ENCODE results near the gene HELQ. TPM values are rescaled to one million over a fixed set of nuclear protein-coding genes. Genes with fewer than 3 reads are reported as not detected.

Gene HELQ
- total and polyA plus RNA-seq, 10 of the 15 experiments (the other 5 are each of a cell fraction or from before 2014, with no cell fraction given): 4.5 to 13.3 (median 10.6) TPM

- TF ChIP-seq, protein P1, sequence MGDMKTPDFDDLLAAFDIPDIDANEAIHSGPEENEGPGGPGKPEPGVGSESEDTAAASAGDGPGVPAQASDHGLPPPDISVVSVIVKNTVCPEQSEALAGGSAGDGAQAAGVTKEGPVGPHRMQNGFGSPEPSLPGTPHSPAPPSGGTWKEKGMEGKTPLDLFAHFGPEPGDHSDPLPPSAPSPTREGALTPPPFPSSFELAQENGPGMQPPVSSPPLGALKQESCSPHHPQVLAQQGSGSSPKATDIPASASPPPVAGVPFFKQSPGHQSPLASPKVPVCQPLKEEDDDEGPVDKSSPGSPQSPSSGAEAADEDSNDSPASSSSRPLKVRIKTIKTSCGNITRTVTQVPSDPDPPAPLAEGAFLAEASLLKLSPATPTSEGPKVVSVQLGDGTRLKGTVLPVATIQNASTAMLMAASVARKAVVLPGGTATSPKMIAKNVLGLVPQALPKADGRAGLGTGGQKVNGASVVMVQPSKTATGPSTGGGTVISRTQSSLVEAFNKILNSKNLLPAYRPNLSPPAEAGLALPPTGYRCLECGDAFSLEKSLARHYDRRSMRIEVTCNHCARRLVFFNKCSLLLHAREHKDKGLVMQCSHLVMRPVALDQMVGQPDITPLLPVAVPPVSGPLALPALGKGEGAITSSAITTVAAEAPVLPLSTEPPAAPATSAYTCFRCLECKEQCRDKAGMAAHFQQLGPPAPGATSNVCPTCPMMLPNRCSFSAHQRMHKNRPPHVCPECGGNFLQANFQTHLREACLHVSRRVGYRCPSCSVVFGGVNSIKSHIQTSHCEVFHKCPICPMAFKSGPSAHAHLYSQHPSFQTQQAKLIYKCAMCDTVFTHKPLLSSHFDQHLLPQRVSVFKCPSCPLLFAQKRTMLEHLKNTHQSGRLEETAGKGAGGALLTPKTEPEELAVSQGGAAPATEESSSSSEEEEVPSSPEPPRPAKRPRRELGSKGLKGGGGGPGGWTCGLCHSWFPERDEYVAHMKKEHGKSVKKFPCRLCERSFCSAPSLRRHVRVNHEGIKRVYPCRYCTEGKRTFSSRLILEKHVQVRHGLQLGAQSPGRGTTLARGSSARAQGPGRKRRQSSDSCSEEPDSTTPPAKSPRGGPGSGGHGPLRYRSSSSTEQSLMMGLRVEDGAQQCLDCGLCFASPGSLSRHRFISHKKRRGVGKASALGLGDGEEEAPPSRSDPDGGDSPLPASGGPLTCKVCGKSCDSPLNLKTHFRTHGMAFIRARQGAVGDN (IDR thresholded peaks at IDR 0.05): no peak
- TF ChIP-seq SIX5 (IDR thresholded peaks at IDR 0.05; ENCODE audit: low read depth, low read length, severe bottlenecking) (no peak), RAD51 (IDR thresholded peaks at IDR 0.05) (no peak), ATF3 (IDR thresholded peaks at IDR 0.05; ENCODE audit: borderline replicate concordance, extremely low read depth, low read depth, low read length) (no peak), EP300 (IDR thresholded peaks at IDR 0.05; ENCODE audit: borderline replicate concordance in 1 of 2, control insufficient read depth in 1 of 2, low read depth in 2 of 2, low read length in 2 of 2) (no peak)
- TF ChIP-seq, protein P2, sequence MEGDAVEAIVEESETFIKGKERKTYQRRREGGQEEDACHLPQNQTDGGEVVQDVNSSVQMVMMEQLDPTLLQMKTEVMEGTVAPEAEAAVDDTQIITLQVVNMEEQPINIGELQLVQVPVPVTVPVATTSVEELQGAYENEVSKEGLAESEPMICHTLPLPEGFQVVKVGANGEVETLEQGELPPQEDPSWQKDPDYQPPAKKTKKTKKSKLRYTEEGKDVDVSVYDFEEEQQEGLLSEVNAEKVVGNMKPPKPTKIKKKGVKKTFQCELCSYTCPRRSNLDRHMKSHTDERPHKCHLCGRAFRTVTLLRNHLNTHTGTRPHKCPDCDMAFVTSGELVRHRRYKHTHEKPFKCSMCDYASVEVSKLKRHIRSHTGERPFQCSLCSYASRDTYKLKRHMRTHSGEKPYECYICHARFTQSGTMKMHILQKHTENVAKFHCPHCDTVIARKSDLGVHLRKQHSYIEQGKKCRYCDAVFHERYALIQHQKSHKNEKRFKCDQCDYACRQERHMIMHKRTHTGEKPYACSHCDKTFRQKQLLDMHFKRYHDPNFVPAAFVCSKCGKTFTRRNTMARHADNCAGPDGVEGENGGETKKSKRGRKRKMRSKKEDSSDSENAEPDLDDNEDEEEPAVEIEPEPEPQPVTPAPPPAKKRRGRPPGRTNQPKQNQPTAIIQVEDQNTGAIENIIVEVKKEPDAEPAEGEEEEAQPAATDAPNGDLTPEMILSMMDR (IDR thresholded peaks at IDR 0.05 in 2 of 3, conservative IDR thresholded peaks at IDR 0.05 in 1 of 3; ENCODE audit: control insufficient read depth in 2 of 3, extremely low read depth in 1 of 3, insufficient read depth in 1 of 3, low read depth in 3 of 3, low read length in 3 of 3): no peak
Observed at GRCh38 chr4:83389756-83390505, 65.7 kb downstream of the HELQ start (continued).
